NCI-H2227 treated with DMSO at 0.1 percent for 48 hours (cell line): ENCODE data around the gene KCNIP4.

Source experiments
- DNase-seq: peaks from one replicate; lab custom pipeline; 2025; lab: John Stamatoyannopoulos, UW

Gene KCNIP4

DNA sequence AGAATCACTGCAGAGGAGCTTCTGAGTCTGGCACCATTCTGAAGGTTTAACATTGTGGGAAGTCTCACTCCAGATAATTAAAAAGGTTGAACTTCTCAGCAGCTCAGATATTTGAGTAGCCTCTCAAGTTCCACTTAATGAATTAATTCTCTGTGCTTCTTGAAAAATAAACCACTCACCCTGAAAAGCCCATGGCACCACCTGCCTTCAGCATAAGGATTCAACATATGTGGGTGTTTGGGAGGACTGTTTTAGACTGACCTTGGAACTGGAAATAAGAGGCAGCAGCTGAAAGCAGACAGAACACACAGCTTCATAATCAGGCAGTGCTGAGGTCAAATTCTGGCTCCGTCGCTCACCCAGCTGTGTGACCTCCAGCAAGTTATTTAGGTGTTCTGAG, 100.6 kb downstream of the KCNIP4 start:
- DNase-seq, result no peak

DNA sequence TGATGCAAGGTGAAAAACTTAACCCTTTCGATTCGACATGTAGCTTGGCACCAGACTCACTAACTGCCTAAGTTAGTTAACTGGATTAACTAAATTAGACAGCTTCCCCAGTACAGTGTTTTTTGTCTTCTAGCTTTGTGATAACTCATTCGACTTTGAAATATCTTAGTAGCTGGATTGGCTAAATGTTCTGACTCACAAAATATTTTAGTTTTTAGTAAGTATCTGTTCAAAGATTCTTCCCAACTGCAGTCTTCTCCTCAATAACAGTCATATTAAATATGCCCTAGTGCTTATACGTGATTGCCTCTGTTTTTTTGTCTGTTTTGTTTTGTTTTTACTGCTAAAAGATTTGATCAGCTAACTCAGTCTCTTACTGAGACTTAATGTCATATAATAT, 102.9 kb downstream of the KCNIP4 start:
- DNase-seq, result no peak

DNA sequence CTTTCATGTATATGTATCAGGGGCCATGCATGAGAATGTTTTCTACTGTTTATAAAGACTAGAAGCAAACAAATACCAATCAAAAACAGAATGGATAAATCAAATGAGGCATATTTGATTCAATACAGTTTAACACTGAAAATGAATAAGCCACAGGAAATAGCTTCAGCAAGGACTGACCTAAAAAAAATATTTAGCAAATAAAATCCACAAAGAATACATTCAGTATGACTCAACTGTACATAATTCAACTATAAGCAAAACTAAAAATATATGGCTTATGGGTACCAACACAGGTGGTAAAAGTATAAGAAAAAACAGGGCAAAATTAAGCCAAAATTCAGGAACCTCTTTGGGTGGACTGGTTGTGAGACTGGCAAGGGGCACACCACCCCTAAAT, 112.9 kb downstream of the KCNIP4 start:
- DNase-seq, result no peak

DNA sequence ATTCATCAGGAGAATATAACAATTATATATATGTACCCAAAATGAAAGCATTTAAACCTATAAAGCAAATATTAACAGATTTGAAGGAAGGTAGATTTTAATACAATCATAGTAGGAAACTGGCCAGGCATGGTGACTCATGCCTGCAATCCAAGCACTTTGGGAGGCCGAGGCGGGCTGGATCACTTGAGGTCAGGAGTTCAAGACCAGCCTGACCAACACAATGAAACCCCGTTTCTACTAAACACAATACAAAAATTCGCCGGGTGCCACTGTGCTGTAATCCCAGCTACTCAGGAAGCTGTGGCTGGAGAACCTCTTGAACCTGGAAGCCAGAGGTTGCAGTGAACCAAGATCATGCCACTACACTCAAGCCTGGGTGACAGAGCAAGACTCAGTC, 118.3 kb downstream of the KCNIP4 start:
- DNase-seq, result no peak

DNA sequence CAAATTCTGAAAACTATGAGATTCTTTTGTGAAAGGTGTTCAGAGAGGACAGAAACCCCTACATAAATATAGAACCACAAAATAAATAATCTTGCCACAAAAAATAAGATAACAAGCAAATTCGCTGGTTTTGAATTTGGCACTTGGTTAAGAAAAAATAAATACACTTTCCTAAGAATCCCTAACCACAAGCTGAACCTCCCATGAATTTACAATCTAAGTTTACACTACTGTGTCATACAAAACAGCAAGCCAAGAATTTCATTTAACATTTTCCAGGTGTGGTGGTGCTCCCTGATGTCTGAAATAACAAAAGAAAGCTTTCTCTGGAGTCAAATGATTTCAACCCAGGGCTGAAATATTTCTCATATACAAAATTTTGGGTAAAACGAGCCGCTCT, 121.0 kb downstream of the KCNIP4 start:
- DNase-seq, result no peak

DNA sequence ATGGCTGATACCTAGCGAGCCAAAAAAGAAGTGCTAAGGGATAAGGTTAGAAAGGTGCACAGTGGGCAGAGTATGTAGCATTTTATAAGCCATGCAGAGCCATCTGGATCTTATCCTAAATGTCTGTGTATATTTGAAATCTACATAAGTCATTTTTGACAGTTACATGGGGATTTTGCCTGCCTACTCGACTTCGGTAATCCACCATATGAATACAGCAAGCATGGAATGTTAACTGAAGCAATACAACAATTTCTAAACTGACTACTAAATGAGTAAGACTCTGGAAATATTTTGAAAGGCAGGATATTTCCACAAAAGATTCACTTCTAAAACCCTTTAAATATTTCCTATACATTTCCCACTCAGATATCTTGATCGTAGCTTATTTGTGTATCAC, 122.5 kb downstream of the KCNIP4 start:
- no peak for DNase-seq

DNA sequence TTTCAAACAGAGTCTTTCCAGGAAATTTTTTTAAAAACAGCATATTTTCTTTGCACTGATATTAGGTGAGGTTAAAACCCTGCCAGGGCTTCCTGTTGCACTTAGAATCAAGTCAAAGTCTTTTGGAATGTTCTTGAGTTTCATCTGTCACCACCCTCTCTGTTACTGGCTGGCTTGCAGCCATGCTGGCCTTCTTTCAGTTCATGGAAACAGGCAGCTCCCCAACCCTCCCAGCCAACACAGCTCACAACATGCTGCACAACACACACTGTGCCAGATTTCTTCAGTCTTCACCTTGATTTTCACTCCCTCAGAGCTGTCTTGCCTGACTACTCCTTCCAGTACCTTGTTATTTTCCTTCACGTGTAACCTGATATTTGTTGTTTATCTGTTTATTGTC, 129.5 kb downstream of the KCNIP4 start:
- DNase-seq, result no peak

DNA sequence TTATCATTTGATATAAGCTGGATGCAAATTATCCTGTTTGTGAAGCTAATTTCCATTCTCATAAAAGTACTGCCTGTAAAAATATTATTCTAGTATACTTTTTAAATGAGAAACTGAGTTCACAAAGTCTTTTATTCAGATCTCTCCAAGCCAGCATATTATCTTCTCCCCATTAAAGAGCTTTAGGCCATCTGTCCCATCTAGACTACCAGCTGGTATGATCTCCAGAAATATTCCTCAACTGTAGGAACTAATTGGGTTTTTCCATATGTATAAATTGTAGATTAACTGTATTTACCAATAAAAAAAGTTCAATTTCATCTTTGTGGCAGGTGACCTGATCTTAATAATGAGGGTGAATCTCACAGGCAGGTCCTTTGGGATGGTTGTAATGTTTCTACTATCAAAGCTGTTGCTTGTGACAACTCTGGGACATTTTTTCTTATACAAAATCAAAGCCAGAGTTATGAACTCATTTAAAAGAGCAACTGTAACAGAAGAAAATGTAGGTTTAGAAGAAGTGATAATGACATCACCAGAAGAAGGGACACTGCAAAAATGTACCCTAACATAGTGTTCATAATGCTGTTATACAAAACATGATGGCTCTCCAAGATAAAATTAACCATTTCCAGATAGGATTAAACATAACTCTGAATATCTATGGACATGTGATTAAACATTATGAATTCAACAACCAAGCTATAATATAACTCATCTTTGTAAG, 132.8 kb downstream of the KCNIP4 start:
- DNase-seq, result no peak

DNA sequence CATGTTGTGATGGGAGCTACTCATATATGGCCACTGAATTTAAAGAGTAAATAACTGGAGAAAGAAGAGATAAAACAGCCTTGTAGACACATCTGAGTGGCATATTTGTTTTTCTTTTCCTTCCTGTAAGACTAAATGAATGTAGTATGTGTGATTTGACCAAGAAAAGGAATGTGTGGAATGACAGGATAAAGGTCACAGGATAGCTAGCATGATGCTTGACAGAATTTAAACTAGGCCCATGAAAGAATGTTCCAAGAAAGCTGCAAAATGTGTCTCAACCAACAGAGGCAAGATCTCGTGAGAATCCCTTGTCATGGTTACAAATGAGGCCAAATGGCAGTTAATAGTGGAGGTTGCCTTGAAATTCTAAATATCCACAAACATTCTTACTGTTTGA, 137.0 kb downstream of the KCNIP4 start:
- DNase-seq, result no peak

DNA sequence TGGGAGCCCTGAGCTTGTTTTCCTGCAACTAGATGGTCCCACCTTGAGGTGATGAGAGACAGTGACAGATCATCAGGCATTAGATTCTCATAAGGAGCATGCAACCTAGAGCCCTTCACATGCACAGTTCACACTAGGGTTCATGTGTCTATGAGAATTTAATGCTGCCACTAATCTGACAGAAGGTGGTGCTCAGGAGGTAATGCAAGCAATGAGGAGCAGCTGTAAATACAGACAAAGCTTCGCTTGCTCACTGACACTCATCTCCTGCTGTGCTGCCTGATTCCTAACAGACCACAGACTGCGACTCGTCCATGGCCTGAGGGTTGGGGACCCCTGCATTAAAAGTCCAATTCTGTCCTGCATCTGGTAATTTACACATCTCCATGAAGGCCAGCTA, 141.6 kb downstream of the KCNIP4 start:
- DNase-seq, result no peak

DNA sequence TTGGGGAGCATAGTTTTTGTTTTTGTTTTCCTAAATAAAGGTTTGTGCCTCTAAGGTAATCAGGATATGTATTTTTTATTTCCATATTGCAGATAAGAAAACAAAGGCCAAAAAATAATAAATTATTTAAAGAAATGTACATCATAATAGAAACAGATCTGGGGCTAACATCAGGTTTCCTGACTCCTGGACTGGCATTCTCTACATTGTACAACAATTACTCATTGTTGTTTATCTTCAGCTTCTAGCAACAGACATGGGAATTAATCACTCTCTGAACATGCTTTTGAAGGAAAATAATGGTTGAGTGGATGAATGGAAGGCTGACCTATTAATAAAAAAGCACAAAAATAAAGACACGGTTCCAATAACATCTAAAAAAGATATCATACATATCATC, 146.2 kb downstream of the KCNIP4 start:
- DNase-seq, result no peak

DNA sequence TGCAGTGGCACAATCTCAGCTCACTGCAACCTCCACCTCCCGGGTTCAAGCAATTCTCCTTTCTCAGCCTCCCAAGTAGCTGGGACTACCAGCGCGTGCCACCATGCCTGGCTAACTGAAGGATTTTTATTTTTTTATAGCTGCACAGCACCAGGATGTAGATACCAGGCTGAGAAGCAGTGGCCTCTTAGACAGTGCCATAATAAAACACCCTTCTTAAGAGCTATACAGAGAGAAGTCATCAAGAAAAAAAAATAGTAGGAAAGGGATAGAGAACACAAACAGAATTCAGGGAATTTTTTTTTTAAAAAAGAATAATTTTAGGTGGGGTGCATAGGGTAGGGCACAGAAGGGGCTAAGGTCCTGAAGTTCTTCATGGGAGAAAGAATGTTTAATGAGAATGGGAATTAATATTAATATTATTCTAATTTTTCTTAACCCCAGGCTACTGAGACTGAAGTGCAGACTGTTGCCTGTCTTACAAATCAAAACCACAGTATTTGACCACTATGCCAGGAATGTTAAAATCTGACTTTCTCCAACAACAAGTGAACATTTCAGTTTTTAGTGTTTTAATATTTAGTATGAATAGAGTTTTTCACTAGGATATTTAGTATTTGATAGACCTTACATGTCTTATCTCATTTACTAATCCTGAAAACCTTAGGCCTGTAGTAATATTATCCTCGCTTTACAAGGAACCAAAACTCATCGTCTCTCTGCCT, 146.7 kb downstream of the KCNIP4 start:
- DNase-seq, result no peak

DNA sequence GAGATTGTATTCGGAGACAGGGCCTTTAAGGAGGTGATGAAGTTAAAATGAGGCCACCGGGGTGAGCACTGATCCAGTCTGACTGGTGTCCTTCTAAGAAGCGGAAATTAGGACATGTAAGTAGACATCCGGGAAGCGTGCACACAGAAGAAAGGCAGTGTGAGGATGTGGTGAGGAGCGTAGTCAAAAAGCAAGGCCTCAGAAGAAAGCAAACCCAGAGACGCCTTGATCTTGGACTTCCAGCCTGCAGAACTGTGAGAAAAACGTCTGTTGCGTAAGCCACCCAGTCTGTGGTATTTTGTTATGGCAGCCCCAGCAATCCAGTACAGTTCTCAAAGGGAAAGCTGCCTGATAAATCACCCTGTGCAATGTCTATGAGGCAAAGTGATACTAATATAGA, 153.5 kb downstream of the KCNIP4 start:
- DNase-seq, result no peak

DNA sequence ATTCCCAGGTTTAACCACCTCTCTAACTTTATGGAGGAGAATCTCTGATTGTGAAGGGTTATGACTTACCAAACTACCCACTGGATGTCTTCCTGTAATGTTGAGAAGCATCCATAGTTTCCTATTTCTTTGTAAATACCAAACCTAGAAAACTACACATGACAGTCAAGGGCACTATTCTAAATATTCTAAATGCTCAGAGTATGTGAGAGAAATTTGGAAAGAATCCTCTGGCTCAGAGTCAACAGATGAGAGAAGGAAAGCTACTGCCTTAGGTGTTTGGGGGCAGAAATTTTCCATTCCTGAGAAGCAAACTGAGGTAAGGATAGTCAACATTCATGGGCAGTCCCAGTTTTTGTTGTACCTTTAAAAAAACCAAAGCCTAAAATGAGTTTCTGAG, 155.8 kb downstream of the KCNIP4 start:
- no peak for DNase-seq

DNA sequence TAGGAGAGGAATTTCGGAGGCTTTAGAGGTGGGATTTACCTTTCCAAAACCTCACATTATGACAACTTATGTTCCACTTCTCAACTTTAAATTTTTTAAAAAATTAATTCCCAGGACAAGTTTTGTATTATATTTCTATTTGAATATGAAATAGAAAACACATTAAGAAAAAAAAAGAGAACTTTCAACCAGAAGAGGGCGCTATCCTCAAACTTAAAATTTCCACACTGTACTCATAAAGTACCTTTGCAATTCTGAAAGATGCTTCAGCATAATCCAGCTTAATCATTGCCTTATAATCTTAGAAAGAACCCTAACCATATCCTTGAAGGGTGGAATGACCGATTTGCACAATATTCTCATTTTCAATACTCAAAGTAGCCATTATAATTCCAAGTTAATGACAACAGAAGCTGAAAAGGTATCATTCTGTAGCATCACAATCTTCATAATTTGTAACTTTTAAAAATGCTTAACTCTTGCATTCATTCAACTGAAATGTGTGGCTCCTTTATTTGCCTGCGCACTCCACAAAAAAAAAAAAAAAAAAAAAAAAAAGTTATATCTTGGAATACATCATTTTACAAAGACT, 158.0 kb downstream of the KCNIP4 start:
- no peak for DNase-seq

DNA sequence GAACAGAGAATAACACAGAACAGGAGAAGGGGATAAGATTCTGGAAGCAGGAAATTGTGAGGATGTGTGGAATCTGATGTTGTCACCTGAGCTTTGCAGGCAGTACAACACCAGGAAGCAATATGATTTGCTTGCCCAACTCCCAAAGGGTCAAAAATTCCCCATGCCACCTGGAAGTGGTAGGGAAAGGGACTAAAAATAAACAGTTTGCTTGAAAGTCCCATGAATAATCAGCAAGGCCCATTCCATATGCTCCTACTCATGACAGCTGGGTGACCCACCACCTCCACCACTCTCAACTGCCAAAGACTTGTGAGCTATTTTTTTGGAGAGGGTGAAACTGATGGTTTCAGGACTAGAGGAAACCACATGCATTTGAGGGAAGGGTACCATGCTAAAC, 168.4 kb downstream of the KCNIP4 start:
- no peak for DNase-seq

DNA sequence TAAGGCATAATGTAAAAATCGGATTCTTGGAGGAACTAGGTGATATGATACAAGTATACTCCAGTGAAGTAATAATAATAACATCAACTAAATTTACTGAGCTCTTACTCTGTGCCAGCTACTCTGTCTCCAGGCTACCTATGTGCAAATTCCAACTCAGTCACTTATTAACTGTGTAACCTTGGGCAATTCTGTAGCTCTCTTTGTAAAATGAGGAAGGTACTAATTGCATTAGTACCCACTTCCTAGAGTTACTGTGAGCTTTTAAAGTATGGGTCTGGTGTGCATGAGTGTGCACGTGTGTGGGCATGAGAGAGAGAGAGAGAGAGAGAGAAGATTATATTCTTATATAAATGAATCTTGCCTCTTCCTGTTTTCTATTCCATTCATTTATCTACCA, 169.9 kb downstream of the KCNIP4 start:
- no peak for DNase-seq

DNA sequence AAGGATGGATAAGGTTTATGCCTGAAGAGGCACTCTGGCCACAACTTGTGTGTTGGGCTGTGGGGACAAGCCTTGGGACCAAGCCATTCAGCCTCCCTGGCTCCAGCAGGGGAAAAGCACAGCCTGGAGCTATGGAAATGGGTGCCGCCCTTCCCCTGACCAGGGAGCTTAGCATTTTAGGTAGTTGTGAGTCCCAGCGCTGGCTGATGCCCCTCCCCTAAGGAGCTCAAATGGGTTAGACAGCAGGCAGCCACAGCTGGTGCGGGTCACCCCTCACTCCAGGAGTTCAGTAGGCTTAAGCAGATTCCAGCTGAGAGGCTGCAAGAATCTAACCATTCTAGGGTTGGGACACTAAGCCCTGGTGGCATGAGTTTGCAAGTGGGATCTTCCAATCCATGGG, 172.9 kb downstream of the KCNIP4 start:
- no peak for DNase-seq

DNA sequence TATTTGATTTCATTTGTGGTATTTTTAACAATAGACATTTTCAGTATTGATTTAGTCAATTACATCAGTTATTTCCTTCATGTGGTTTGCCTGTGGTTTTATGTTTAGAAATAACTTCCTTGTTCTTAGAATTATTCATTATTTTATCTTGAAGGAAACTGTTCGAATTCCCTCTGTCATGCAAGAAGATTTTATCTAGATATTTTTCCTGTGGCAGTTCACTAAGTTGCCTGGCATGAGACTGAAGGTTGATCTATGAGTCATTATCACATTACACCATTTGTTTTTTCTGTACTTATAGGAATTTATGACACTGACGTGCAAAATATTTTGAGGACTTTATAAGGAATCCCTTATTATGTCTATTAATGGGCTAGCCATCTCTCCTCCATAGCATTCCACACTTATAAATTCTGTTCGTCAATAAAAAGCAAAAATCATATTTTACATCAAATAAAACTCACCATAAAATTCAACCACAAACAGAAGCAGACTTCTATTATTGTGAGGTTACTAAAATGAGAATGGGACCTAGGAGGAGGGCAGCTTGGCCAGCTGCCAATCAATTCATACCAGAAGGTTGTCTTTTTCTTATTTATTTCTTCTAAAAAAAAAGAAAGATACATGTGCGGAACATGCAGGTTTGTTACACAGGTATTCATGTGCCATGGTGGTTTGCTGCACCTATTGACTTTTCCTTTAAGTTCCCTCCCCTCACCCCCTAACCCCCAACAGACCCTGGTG, 179.0 kb downstream of the KCNIP4 start:
- DNase-seq, result no peak

DNA sequence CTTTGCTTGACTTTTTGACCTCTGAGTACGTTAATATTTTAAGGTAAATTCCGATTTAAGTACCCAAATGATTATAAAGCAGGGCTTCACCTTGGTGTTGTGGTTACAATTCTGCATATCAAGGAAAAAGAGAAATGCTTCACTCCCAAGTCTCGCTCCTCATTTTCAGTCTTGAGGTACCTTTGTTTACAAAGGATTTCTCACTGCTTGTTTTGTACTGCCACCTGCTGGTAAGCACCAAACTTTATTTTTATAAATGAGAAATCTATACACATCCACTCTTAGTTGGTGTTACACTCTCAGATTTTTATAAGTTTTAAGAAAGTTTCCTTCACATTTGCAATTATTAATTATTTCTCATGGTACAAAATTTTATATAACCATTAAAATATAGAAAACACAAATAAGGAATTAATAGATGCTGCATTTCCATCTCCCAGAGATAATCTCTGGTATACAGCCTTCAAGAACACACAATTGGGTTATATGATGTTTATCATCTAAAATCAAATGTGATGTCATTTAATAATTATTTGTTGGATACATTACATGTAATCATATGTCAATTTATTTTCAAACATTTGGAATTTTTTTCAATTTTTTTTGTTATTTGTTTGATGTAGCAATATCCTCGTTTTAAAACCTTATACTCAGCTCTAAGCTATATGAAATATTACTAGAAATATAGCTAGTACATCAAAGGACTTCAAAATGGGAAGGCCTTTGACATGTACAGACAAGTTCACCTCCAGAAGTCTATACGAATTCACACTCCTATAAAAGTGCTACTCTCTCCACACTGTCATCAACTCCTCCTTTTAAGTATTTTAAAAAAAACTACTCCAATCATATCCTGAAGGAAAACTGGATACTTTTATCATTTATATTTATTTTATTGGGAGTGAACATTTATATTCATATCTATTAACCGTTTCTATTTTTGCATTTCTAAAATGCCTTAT, 179.9 kb downstream of the KCNIP4 start:
- DNase-seq, result peak; percentile 25

DNA sequence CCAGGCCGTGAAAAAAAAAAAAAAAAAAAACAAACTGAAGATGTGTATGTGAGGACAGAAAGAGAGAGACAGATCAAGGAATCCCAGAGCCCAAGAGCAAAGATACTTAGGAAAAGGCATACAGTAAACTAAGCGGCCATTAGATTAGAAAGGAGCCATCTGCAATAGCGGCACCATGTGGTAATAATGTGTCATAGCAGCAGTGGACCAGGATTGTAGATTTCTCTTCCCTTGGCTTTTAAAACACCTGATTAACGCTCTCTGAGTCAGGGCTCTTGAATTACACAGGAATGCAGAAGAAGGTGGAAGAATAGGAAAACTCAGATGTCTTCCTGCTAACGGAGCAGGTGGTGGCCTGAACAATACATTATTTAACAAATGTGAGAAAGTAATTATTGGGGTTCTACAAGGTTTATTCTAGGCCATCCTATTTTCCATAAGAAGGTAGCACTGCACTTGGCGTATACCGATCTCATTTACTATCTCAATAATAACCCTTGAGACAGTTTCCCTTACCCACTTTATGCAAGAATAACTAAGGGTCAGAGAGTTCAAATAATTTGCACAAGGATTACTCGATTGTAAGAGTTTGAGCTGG, 182.7 kb downstream of the KCNIP4 start:
- peak; percentile 41 for DNase-seq
